HepG2 (cell line): Measurements from ENCODE around the gene TDRD5. TPM values are rescaled to one million over a fixed set of nuclear protein-coding genes. Genes with fewer than 3 reads are reported as not detected.

Experiments used
- ATAC-seq: fragments of 200-7000 bp; cut with Tn5 transposase; 3 replicates; pipeline ENCODE4 v1.9.1; 2020; ENCODE audit warnings: mild to moderate bottlenecking, moderate library complexity
- BruUV-seq: library from RNA; stranded (reverse); fragments of 400-500 nt; replicated peaks from 2 replicates; lab custom pipeline; 2021; lab: Mats Ljungman, UMichigan
- CTCF ChIA-PET: fragments of 300-600 bp; formaldehyde crosslinking; extraction: SDS; loops from one replicate; lab custom pipeline; 2021; ENCODE audit warnings: low total read pairs, inconsistent platforms, low intra/inter-chr PET ratio; lab: Yijun Ruan, JAX
- POLR2A ChIA-PET: fragments of 350-600 bp; sonication (Branson Sonifier 250); formaldehyde crosslinking; loops from one replicate; lab custom pipeline; 2020; ENCODE audit warnings: antibody characterized with exemption, inconsistent platforms; lab: Yijun Ruan, JAX
- DNase-seq: peaks from one replicate; pipeline ENCODE4 v3.0.0-alpha.2; 2015; ENCODE audit warnings: low spot score
- FAIRE-seq: peaks from 3 replicates; lab custom pipeline; 2011; peaks lifted over from hg19 to GRCh38; lab: Jason Lieb, UNC
- H2AFZ ChIP-seq: one replicate; pipeline ENCODE4 v1.6.1; 2011; ENCODE audit warnings: low read length, inconsistent platforms
- H3K27ac ChIP-seq: fragments of 300-600 bp; 3 replicates; pipeline ENCODE4 v1.8.0; 2011; ENCODE audit warnings: mixed run types, mild to moderate bottlenecking, mixed read lengths, low read length, inconsistent platforms; ENCODE audit not compliant: insufficient read depth; ENCODE audit errors: extremely low read length
- H3K27me3 ChIP-seq, 2 experiments: fragments of 200-600 bp in 1 of 2; 2 replicates in 1 of 2; 3 replicates in 1 of 2; pipeline versions ENCODE4 v1.6.0 to v1.8.0; 2011; ENCODE audit warnings: low read length in 2 of 2, mild to moderate bottlenecking in 2 of 2, moderate library complexity in 2 of 2, inconsistent platforms in 1 of 2; ENCODE audit not compliant: insufficient read depth in 2 of 2, control insufficient read depth in 1 of 2
- H3K36me3 ChIP-seq, 2 experiments: fragments of 200-600 bp in 1 of 2; replicated peaks in 1 of 2; 2 replicates in 1 of 2; 3 replicates in 1 of 2; pipeline versions ENCODE4 v1.5.1 to v1.8.0; 2011; ENCODE audit warnings: low read length in 2 of 2, inconsistent platforms in 1 of 2; ENCODE audit not compliant: insufficient read depth in 2 of 2, control insufficient read depth in 1 of 2
- H3K4me1 ChIP-seq: 2 replicates; pipeline ENCODE4 v1.5.1; 2012; ENCODE audit warnings: low read length, inconsistent platforms; ENCODE audit not compliant: insufficient read depth
- H3K4me2 ChIP-seq: 2 replicates; pipeline ENCODE4 v1.6.0; 2011; ENCODE audit warnings: low read depth, low read length, inconsistent platforms
- H3K4me3 ChIP-seq, 3 experiments: fragments of 200-600 bp in 1 of 3; sonication (generic), shearing (Covaris generic) in 1 of 3; replicated peaks in 1 of 3; 2 replicates each; pipeline ENCODE4 v1.5.1; 2011 to 2016; ENCODE audit warnings: low read length in 3 of 3, inconsistent platforms in 2 of 3, low read depth in 2 of 3, mild to moderate bottlenecking in 2 of 3, control low read depth in 1 of 3, mixed read lengths in 1 of 3; ENCODE audit not compliant: insufficient read depth in 1 of 3
- H3K79me2 ChIP-seq: one replicate; pipeline ENCODE4 v1.6.1; 2011; ENCODE audit warnings: low read length, inconsistent platforms; ENCODE audit not compliant: insufficient read depth
- H3K9ac ChIP-seq: 2 replicates; pipeline ENCODE4 v1.6.0; 2011; ENCODE audit warnings: mild to moderate bottlenecking, low read depth, low read length, inconsistent platforms; ENCODE audit not compliant: insufficient read depth
- H3K9me3 ChIP-seq: 2 replicates; pipeline ENCODE4 v1.5.1; 2012; ENCODE audit warnings: mild to moderate bottlenecking, low read length
- H4K20me1 ChIP-seq: 2 replicates; pipeline ENCODE4 v1.6.0; 2011; ENCODE audit warnings: inconsistent platforms, mild to moderate bottlenecking, low read length, moderate library complexity; ENCODE audit not compliant: insufficient read depth
- CSRNP1 ChIP-seq: sonication (generic); formaldehyde crosslinking; IDR thresholded peaks from 2 replicates; pipeline ENCODE4 v1.8.1; 2023; ENCODE audit warnings: mild to moderate bottlenecking, missing genetic modification reagents
- HIC2 ChIP-seq: sonication (generic); formaldehyde crosslinking; IDR thresholded peaks from 2 replicates; pipeline ENCODE4 v1.9.0; 2022; ENCODE audit warnings: low read depth, missing genetic modification reagents
- SIN3B ChIP-seq: fragments of 150-350 bp; IDR thresholded peaks from 2 replicates; pipeline ENCODE4 v1.6.1; 2014; ENCODE audit warnings: low read length
- SUZ12 ChIP-seq: fragments of 150-350 bp; IDR thresholded peaks from 2 replicates; pipeline ENCODE4 v1.6.1; 2014; ENCODE audit warnings: low read depth, low read length
- ZBTB46 ChIP-seq: sonication (generic); formaldehyde crosslinking; IDR thresholded peaks from 2 replicates; pipeline ENCODE4 v1.4.0; 2020; ENCODE audit warnings: mild to moderate bottlenecking, missing genetic modification reagents, borderline replicate concordance
- ZFAT ChIP-seq: sonication (generic); formaldehyde crosslinking; conservative IDR thresholded peaks from 2 replicates; pipeline ENCODE4 v1.8.1; 2023; ENCODE audit warnings: missing genetic modification reagents, inconsistent platforms
- ZNF280D ChIP-seq: sonication (generic); formaldehyde crosslinking; IDR thresholded peaks from 2 replicates; pipeline ENCODE4 v1.5.1; 2020; ENCODE audit warnings: mild to moderate bottlenecking, missing genetic modification reagents
- ZNF292 ChIP-seq: sonication (generic); formaldehyde crosslinking; IDR thresholded peaks from 2 replicates; pipeline ENCODE4 v1.8.1; 2022; ENCODE audit warnings: mild to moderate bottlenecking, low read depth, missing genetic modification reagents, borderline replicate concordance
- ZSCAN29 ChIP-seq: sonication (generic); formaldehyde crosslinking; conservative IDR thresholded peaks from 2 replicates; pipeline ENCODE4 v1.4.0; 2020; ENCODE audit warnings: mild to moderate bottlenecking, missing genetic modification reagents
- WGBS: methylation state at CpG from one replicate; pipeline ENCODE4 v1.1.6; 2017; ENCODE audit warnings: low lambda C conversion rate; 5-methylcytosine and 5-hydroxymethylcytosine counted together
- in situ Hi-C: cut with HindIII; loops from 2 replicates; pipeline ENCODE4 v1.10.0; 2017; ENCODE audit warnings: low pct_unique_long_range_greater_than_20kb; ENCODE audit not compliant: extremely low pct_ligation_motif_present
- intact Hi-C: fragments of 100-400 bp; cut with micrococcal nuclease; formaldehyde crosslinking; loops from one replicate; pipeline ENCODE4 v1.10.0; 2022; ENCODE audit not compliant: unreplicated experiment
- polyA plus RNA-seq, 8 experiments: library from polyadenylated mRNA; depleted of rRNA in 3 of 8; stranded (reverse) in 7 of 8; unstranded in 1 of 8; fragments of >200 nt; fragmentation: Illumina TruSeq in 4 of 8; extraction: Trizol in 4 of 8; gene quantifications; 2 replicates each; pipeline versions ENCODE4 v1.2.1 to v1.2.3, GENCODE V29; 2011 to 2016; ENCODE audit warnings: low read depth in 4 of 8, missing spikeins in 1 of 8, mixed read lengths in 1 of 8; ENCODE audit not compliant: insufficient read depth in 1 of 8
- total RNA-seq, 5 experiments: library from RNA; depleted of rRNA; stranded (reverse); fragments of >200 nt; fragmentation: Illumina TruSeq; extraction: Trizol; gene quantifications; 2 replicates each; pipeline ENCODE4 v1.2.3, GENCODE V29; 2016; ENCODE audit warnings: low read depth in 1 of 5

TDRD5 gene
- total and polyA plus RNA-seq, 2 of the 13 experiments (the other 11 are each of a cell fraction or from before 2014, with no cell fraction given): not detected

- H3K9ac ChIP-seq: no peak overlapping the region
- CTCF ChIA-PET: no interaction called here
- POLR2A ChIA-PET: no interaction called here
- H4K20me1 ChIP-seq: no peaks in the 10 kb centered on the region
- no peak overlapping the region for H3K4me2 ChIP-seq
- no peaks in the 10 kb centered on the region for H3K79me2 ChIP-seq
- FAIRE-seq (no peak), DNase-seq (no peak), ATAC-seq (no peak)
- intact Hi-C loops (no loop called here), in situ Hi-C loops (no loop called here)
- no peaks in the 10 kb centered on the region for H3K9me3 ChIP-seq
- H3K36me3 ChIP-seq: no peaks in the 10 kb centered on the region
- H2AFZ ChIP-seq: no peak overlapping the region
- H3K4me1 ChIP-seq: no peaks in the 10 kb centered on the region
- H3K4me3 ChIP-seq: no peak overlapping the region
- 7% methylated on average over 3 of the region's 3 CpGs for WGBS
- no peak overlapping the region for H3K27ac ChIP-seq
- no TSS peak for BruUV-seq
- 0 out of 5 replicates have a peak, but pooled peaks cover 0 to 12% of the 10 kb centered on the region in 2 experiments for H3K27me3 ChIP-seq
- TF ChIP-seq ZFAT: no peak
- TF ChIP-seq ZNF292 (CRISPR knock-in tag): no peak
- no peak for TF ChIP-seq ZNF280D
- TF ChIP-seq SUZ12: no peak
- TF ChIP-seq ZBTB46 (CRISPR knock-in tag): no peak
- no peak for TF ChIP-seq SIN3B
- no peak for TF ChIP-seq HIC2 (CRISPR knock-in tag)
- TF ChIP-seq CSRNP1: no peak
- TF ChIP-seq ZSCAN29: no peak
Observed at GRCh38 chr1:179545321-179545720, 46.3 kb upstream of the TDRD5 start.
